ENCODE results near the gene PLAC8L1.

The PLAC8L1 gene

GRCh38 chr5:146081556-146081955 lies 23.8 kb downstream of the PLAC8L1 start:
- no peak for DNase-seq

- DNase-seq, result no peak
Measured at GRCh38 chr5:146079695-146080373, 25.5 kb downstream of the PLAC8L1 start.

- DNase-seq, result no peak
Measured at GRCh38 chr5:146078566-146078965, 26.8 kb downstream of the PLAC8L1 start.

GRCh38 chr5:146076455-146076854 lies 28.9 kb downstream of the PLAC8L1 start:
- peak in 9 of 58 donors; percentile 3 to 40 (median 6) for DNase-seq

GRCh38 chr5:146076028-146076427 lies 29.3 kb downstream of the PLAC8L1 start:
- DNase-seq, result no peak

GRCh38 chr5:146073239-146073900 lies 32.0 kb downstream of the PLAC8L1 start:
- no peak for DNase-seq

- DNase-seq, result no peak
Measured at GRCh38 chr5:146072595-146072994, 32.8 kb downstream of the PLAC8L1 start.

- no peak for DNase-seq
Measured at GRCh38 chr5:146071171-146071570, 34.2 kb downstream of the PLAC8L1 start.

GRCh38 chr5:146070746-146071145 lies 34.6 kb downstream of the PLAC8L1 start:
- no peak for DNase-seq

GRCh38 chr5:146069780-146070099 lies 35.6 kb downstream of the PLAC8L1 start:
- DNase-seq, result no peak

- no peak for DNase-seq
Measured at GRCh38 chr5:146068977-146069779, 36.2 kb downstream of the PLAC8L1 start.

GRCh38 chr5:146068206-146068605 lies 37.2 kb downstream of the PLAC8L1 start:
- peak in 7 of 58 donors; percentile 2 to 53 (median 9) for DNase-seq

GRCh38 chr5:146066968-146067367 lies 38.4 kb downstream of the PLAC8L1 start:
- DNase-seq, result no peak

GRCh38 chr5:146060221-146060585 lies 45.2 kb downstream of the PLAC8L1 start:
- peak in 11 of 58 donors; percentile 5 to 47 (median 23) for DNase-seq

GRCh38 chr5:146059460-146060220 lies 45.7 kb downstream of the PLAC8L1 start:
- no peak for DNase-seq

- no peak for DNase-seq
Measured at GRCh38 chr5:146055432-146055831, 49.9 kb downstream of the PLAC8L1 start.

GRCh38 chr5:146052780-146053179 lies 52.6 kb downstream of the PLAC8L1 start:
- DNase-seq, result no peak

- DNase-seq, result peak in 5 of 58 donors; percentile 3 to 40 (median 20)
Measured at GRCh38 chr5:146051678-146052077, 53.7 kb downstream of the PLAC8L1 start.

GRCh38 chr5:146050086-146050485 lies 55.3 kb downstream of the PLAC8L1 start:
- no peak for DNase-seq

- DNase-seq, result no peak
Measured at GRCh38 chr5:146049704-146050026, 55.7 kb downstream of the PLAC8L1 start.

- peak in 29 of 58 donors; percentile 2 to 60 (median 18) for DNase-seq
Measured at GRCh38 chr5:146048994-146049703, 56.2 kb downstream of the PLAC8L1 start.
